Glutamatergic neuron (in vitro differentiated cells): Measurements from ENCODE around the gene CACNG4. TPM values are rescaled to one million over a fixed set of nuclear protein-coding genes. Genes with fewer than 3 reads are reported as not detected.

Experiments
- DNase-seq: peaks from one replicate; pipeline ENCODE4 v3.0.0; 2022
- H3K27ac Mint-ChIP-seq: one replicate; pipeline ENCODE4 v1.8.0; 2020; ENCODE audit warnings: mild to moderate bottlenecking, mixed read lengths, inconsistent platforms; ENCODE audit not compliant: unreplicated experiment
- H3K27me3 Mint-ChIP-seq: one replicate; pipeline ENCODE4 v1.8.0; 2020; ENCODE audit warnings: mild to moderate bottlenecking, moderate library complexity, mixed read lengths, inconsistent platforms; ENCODE audit not compliant: unreplicated experiment
- H3K36me3 Mint-ChIP-seq: one replicate; pipeline ENCODE4 v1.8.0; 2020; ENCODE audit warnings: mild to moderate bottlenecking, mixed read lengths, inconsistent platforms; ENCODE audit not compliant: unreplicated experiment
- H3K4me1 Mint-ChIP-seq: one replicate; pipeline ENCODE4 v1.8.0; 2020; ENCODE audit warnings: mild to moderate bottlenecking, low read depth, mixed read lengths, inconsistent platforms; ENCODE audit not compliant: unreplicated experiment
- H3K4me3 Mint-ChIP-seq: one replicate; pipeline ENCODE4 v1.8.0; 2020; ENCODE audit warnings: mild to moderate bottlenecking, mixed read lengths, inconsistent platforms; ENCODE audit not compliant: unreplicated experiment
- H3K9me3 Mint-ChIP-seq: one replicate; pipeline ENCODE4 v1.8.0; 2020; ENCODE audit warnings: mild to moderate bottlenecking, moderate library complexity, mixed read lengths, inconsistent platforms; ENCODE audit not compliant: unreplicated experiment
- total RNA-seq: library from RNA; stranded (reverse); fragmentation: NEBNext Ultra II Directional; extraction: Animal tissue kit (Norgen Biotek cat#: 25700); gene quantifications from one replicate; pipeline ENCODE4 v1.2.1, GENCODE V29; 2021; ENCODE audit not compliant: unreplicated experiment
- TF ChIP-seq, protein P1 (sequence below): fragments of 200-600 bp; sonication (generic); IDR thresholded peaks from one replicate; pipeline ENCODE4 v1.5.0; 2021; ENCODE audit not compliant: partially characterized antibody, unreplicated experiment

The CACNG4 gene
- total RNA-seq, 1 donor from 2014 or later, result 105 TPM

DNA sequence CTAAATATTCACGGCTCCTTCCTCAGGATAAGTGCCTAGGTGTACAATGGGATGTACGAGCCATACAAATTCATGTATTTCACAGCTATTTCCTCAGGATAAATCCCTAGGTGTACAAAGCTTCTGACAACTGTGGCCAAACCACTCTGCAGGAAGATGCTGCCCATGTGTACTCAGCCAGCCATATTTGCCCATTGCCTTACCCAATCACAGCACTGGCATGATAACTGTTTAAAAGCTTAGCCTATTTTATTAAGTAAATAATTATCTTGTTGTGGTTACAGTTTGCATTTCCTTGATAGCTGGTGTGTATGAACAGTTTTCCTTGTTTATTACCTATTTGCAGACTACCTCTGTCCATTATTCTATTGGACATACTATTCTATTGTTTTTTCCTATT lies 115.0 kb downstream of the CACNG4 start:
- H3K36me3 Mint-ChIP-seq, result no peaks in the 10 kb centered on the region
- H3K9me3 Mint-ChIP-seq, result no peaks in the 10 kb centered on the region
- no peak overlapping the region for H3K4me3 Mint-ChIP-seq
- no peak overlapping the region for H3K27ac Mint-ChIP-seq
- no peaks in the 10 kb centered on the region for H3K4me1 Mint-ChIP-seq
- DNase-seq, result no peak
- H3K27me3 Mint-ChIP-seq, result no peaks in the 10 kb centered on the region
- TF ChIP-seq, protein P1, sequence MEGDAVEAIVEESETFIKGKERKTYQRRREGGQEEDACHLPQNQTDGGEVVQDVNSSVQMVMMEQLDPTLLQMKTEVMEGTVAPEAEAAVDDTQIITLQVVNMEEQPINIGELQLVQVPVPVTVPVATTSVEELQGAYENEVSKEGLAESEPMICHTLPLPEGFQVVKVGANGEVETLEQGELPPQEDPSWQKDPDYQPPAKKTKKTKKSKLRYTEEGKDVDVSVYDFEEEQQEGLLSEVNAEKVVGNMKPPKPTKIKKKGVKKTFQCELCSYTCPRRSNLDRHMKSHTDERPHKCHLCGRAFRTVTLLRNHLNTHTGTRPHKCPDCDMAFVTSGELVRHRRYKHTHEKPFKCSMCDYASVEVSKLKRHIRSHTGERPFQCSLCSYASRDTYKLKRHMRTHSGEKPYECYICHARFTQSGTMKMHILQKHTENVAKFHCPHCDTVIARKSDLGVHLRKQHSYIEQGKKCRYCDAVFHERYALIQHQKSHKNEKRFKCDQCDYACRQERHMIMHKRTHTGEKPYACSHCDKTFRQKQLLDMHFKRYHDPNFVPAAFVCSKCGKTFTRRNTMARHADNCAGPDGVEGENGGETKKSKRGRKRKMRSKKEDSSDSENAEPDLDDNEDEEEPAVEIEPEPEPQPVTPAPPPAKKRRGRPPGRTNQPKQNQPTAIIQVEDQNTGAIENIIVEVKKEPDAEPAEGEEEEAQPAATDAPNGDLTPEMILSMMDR, result no peak

DNA sequence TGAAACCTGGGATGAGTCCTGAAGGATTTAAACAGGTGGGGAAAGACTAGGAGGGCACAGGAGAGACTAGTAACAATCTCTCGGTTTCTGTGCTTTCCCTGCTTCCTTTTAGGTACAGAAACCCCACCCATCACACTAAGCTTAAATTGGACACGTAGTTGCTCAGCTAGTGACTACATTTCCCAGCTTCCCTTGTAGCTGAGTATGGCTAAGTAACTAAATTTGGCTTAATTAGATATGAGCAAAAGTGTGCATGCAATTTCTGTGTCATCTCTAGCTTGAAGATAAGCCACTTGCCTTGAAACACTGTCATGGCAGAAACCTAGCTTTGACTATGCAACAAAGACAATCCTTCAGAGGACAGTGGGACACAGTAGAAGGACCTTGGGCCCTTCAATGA lies 116.3 kb downstream of the CACNG4 start:
- Mint-ChIP-seq H3K4me3 (no peak overlapping the region), H3K4me1 (no peaks in the 10 kb centered on the region), H3K27me3 (no peaks in the 10 kb centered on the region), H3K27ac (no peak overlapping the region), H3K36me3 (no peaks in the 10 kb centered on the region), H3K9me3 (no peaks in the 10 kb centered on the region)
- TF ChIP-seq, protein P1, result no peak
- DNase-seq, result no peak

DNA sequence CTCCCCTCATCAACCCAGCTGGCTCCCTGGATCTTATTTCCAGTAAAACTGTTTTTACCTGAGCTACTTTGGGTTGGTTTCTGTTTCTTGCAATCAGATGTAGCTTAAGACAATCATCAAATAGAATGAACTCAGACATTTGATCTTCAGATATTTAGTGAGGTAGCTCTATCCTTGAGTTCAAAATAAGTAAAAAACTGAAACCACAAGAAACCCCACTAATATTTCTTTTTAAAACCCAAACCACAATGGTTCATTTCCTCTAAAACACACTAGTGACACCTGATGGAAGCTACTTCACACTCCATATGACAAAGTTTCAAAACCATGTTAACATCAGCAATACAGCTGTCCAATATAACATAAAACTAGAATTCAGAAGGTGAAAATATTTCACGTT lies 117.6 kb downstream of the CACNG4 start:
- Mint-ChIP-seq H3K4me1 (no peaks in the 10 kb centered on the region), H3K9me3 (no peaks in the 10 kb centered on the region), H3K27ac (no peak overlapping the region), H3K36me3 (no peaks in the 10 kb centered on the region), H3K27me3 (no peaks in the 10 kb centered on the region), H3K4me3 (no peak overlapping the region)
- TF ChIP-seq, protein P1, result no peak
- DNase-seq, result no peak

Other genes with a start within 250 kb of the CACNG4 start
- gene CACNG5, start 129.6 kb upstream of the CACNG4 start, total RNA-seq, result 45.1 TPM
- gene CACNG1, start 79.8 kb downstream of the CACNG4 start, total RNA-seq, result not detected